Measurements from ENCODE around the gene PACRG.

PACRG gene

GRCh38 chr6:163262080-163262479 lies 534.3 kb downstream of the PACRG start:
- no peak for TF ChIP-seq JUND (IDR thresholded peaks at IDR 0.05; ENCODE audit: low read depth)
- DNase-seq (ENCODE audit: low read depth in 1 of 2, low spot score in 1 of 2): no peak
- in situ Hi-C loops (cut with HindIII; ENCODE audit: low pct_unique_long_range_greater_than_20kb, low sequenced_read_pairs): no loop called here

GRCh38 chr6:163263196-163263595 lies 535.4 kb downstream of the PACRG start:
- in situ Hi-C loops (cut with HindIII; ENCODE audit: low pct_unique_long_range_greater_than_20kb, low sequenced_read_pairs): no loop called here
- no peak for TF ChIP-seq JUND (IDR thresholded peaks at IDR 0.05; ENCODE audit: low read depth)
- no peak for DNase-seq (ENCODE audit: low read depth in 1 of 2, low spot score in 1 of 2)

GRCh38 chr6:163263998-163264661 lies 536.4 kb downstream of the PACRG start:
- in situ Hi-C loops (cut with HindIII; ENCODE audit: low pct_unique_long_range_greater_than_20kb, low sequenced_read_pairs): no loop called here
- DNase-seq (ENCODE audit: low read depth in 1 of 2, low spot score in 1 of 2): peak in 1 of 2 experiments; percentile 10
- TF ChIP-seq JUND (IDR thresholded peaks at IDR 0.05; ENCODE audit: low read depth): no peak

DNA sequence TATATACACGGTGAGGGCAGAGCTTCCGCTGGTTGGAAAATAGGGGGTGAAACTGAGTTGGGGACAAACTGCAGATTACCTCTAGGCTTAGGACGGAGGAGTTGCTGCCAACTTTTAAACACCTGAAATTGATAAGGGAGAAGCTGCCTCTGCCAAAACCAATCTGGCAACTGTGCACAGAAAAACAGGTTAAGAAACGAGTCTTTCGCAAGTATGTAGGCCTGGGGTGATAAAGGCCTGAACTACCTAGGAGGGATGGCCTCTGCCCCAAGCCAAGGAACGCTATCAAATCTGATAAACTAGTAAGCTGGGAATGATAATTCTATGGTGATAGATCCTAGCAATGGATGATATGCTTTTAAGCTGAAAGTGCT lies 536.9 kb downstream of the PACRG start:
- in situ Hi-C loops (cut with HindIII; ENCODE audit: low pct_unique_long_range_greater_than_20kb, low sequenced_read_pairs): no loop called here
- TF ChIP-seq JUND (IDR thresholded peaks at IDR 0.05; ENCODE audit: low read depth): no peak

GRCh38 chr6:163281634-163282033 lies 553.9 kb downstream of the PACRG start:
- TF ChIP-seq JUND (IDR thresholded peaks at IDR 0.05; ENCODE audit: low read depth): no peak
- in situ Hi-C loops (cut with HindIII; ENCODE audit: low pct_unique_long_range_greater_than_20kb, low sequenced_read_pairs): no loop called here
- no peak for DNase-seq (ENCODE audit: low read depth in 1 of 2, low spot score in 1 of 2)

More for the DNA sequence above, 536.9 kb downstream of the PACRG start:
- DNase-seq (ENCODE audit: low read depth in 1 of 2, low spot score in 1 of 2): no peak

DNA sequence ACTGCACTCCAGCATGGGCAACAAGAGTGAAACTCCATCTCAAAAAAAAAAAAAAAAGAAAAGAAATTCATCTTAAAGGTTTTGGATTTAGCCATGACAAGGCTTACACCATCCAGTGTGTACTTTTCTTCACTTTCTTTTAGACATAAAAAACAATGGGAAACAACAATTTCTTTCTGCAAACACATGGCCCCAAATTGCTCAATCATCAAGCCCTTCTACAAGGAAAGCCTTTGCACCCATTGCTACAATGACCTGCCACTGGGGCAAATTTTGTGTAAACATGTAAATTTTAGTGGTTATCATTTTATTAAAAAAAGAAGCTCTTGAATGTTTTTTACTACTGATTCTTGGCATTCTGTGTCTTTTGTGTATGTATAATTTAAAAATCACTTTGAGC lies 554.9 kb downstream of the PACRG start:
- no peak for DNase-seq (ENCODE audit: low read depth in 1 of 2, low spot score in 1 of 2)
- TF ChIP-seq JUND (IDR thresholded peaks at IDR 0.05; ENCODE audit: low read depth): no peak
- in situ Hi-C loops (cut with HindIII; ENCODE audit: low pct_unique_long_range_greater_than_20kb, low sequenced_read_pairs): no loop called here

DNA sequence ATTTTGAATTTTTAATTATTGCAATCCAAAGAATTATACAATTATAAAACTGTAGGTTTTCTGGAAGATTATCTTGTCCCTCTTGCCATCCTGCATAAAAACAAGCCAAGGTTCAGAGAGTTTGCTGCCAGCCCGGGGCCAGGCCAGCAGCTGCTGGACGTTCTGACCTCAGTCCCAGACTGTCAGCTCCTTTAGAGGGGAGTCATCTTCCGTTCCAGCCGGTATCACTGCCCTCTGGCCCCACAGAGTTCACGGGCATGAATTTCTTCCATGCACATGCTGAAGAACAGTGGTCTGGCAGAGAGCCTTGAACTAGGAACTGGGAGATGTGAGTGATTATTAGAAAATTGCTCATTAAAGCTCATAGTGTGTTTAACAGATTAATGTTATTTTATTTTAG lies 556.4 kb downstream of the PACRG start:
- DNase-seq (ENCODE audit: low read depth in 1 of 2, low spot score in 1 of 2): no peak
- in situ Hi-C loops (cut with HindIII; ENCODE audit: low pct_unique_long_range_greater_than_20kb, low sequenced_read_pairs): no loop called here
- TF ChIP-seq JUND (IDR thresholded peaks at IDR 0.05; ENCODE audit: low read depth): no peak

GRCh38 chr6:163285691-163286090 lies 557.9 kb downstream of the PACRG start:
- in situ Hi-C loops (cut with HindIII; ENCODE audit: low pct_unique_long_range_greater_than_20kb, low sequenced_read_pairs): no loop called here
- DNase-seq (ENCODE audit: low read depth in 1 of 2, low spot score in 1 of 2): no peak
- TF ChIP-seq JUND (IDR thresholded peaks at IDR 0.05; ENCODE audit: low read depth): no peak

- in situ Hi-C loops (cut with HindIII; ENCODE audit: low pct_unique_long_range_greater_than_20kb, low sequenced_read_pairs): no loop called here
- no peak for DNase-seq (ENCODE audit: low read depth in 1 of 2, low spot score in 1 of 2)
- no peak for TF ChIP-seq JUND (IDR thresholded peaks at IDR 0.05; ENCODE audit: low read depth)
These were observed 559.9 kb downstream of the PACRG start for GRCh38 chr6:163287626-163288025.

- no peak for DNase-seq (ENCODE audit: low read depth in 1 of 2, low spot score in 1 of 2)
- in situ Hi-C loops (cut with HindIII; ENCODE audit: low pct_unique_long_range_greater_than_20kb, low sequenced_read_pairs): no loop called here
- no peak for TF ChIP-seq JUND (IDR thresholded peaks at IDR 0.05; ENCODE audit: low read depth)
These were observed 560.3 kb downstream of the PACRG start for GRCh38 chr6:163288066-163288465.

DNA sequence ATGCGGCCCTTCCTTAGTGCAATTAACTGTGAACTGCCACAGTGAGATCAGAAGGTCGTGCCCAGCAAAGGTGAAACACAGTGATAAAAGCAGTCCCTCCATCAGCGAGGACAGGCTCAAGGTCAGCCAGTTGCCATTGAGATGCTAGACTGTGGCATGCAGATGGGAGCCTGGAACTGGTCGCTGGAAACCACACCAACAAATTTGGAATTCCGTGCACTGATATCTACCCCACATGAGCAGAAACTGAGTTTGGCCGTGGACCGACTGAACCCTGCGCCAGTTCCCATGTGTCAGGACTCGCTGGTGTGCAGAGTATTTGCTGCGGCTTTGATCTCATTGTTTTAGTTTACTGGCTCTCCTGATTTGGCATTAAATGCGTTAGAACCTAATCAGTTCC lies 561.1 kb downstream of the PACRG start:
- DNase-seq (ENCODE audit: low read depth in 1 of 2, low spot score in 1 of 2): no peak
- in situ Hi-C loops (cut with HindIII; ENCODE audit: low pct_unique_long_range_greater_than_20kb, low sequenced_read_pairs): no loop called here
- TF ChIP-seq JUND (IDR thresholded peaks at IDR 0.05; ENCODE audit: low read depth): no peak

DNA sequence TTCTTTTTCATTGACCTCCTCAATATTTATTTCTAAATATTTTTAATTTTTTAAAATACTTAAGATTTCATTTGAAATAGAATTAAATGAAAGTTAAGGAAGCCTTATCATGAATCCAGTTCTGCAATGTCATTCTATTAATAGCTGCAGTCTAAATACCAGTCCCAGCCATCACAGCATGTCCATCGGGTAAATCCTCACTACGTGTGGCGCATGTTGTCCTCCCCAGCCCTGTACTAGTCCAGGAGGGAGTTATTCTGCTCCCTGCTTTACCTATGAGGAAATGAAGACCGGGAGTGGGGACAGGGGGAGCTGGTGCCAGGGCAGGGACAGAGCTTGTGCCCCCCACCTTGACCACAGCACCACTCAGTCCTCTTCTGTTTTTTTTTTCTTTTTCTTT lies 561.7 kb downstream of the PACRG start:
- in situ Hi-C loops (cut with HindIII; ENCODE audit: low pct_unique_long_range_greater_than_20kb, low sequenced_read_pairs): no loop called here
- no peak for TF ChIP-seq JUND (IDR thresholded peaks at IDR 0.05; ENCODE audit: low read depth)
- no peak for DNase-seq (ENCODE audit: low read depth in 1 of 2, low spot score in 1 of 2)

GRCh38 chr6:163290545-163291274 lies 562.9 kb downstream of the PACRG start:
- no peak for TF ChIP-seq JUND (IDR thresholded peaks at IDR 0.05; ENCODE audit: low read depth)
- in situ Hi-C loops (cut with HindIII; ENCODE audit: low pct_unique_long_range_greater_than_20kb, low sequenced_read_pairs): no loop called here
- DNase-seq (ENCODE audit: low read depth in 1 of 2, low spot score in 1 of 2): no peak

All from T47D (cell line).